Transverse colon (tissue), 4 donors: ENCODE results near the gene ATXN1L. TPM values are rescaled to one million over a fixed set of nuclear protein-coding genes. Genes with fewer than 3 reads are reported as not detected.
"Not testable (repeated sequence)": the region's sequence is repeated elsewhere in the genome, so short reads cannot be mapped to it uniquely, and the experiment has no call there.

Experiments
- DNase-seq: peaks from one replicate; pipeline ENCODE4 v3.0.0-alpha.2; 2019
- H3K27ac ChIP-seq, 4 donors: fragments of 200-600 bp; sonication (generic); 2 replicates each; pipeline ENCODE4 v1.5.1; 2016 to 2018; ENCODE audit warnings: inconsistent platforms in 4 of 4
- H3K27me3 ChIP-seq: fragments of 200-600 bp; sonication (generic); 2 replicates; pipeline ENCODE4 v1.5.1; 2017; ENCODE audit warnings: inconsistent platforms
- H3K36me3 ChIP-seq, 4 donors: fragments of 200-600 bp; sonication (generic); 2 replicates each; pipeline ENCODE4 v1.5.1; 2017 to 2019; ENCODE audit warnings: inconsistent platforms in 4 of 4
- H3K4me1 ChIP-seq, 4 donors: fragments of 200-600 bp; sonication (generic); 2 replicates each; pipeline ENCODE4 v1.5.1; 2017 to 2020; ENCODE audit warnings: inconsistent platforms in 4 of 4
- H3K4me3 ChIP-seq, 4 donors: fragments of 200-600 bp; sonication (generic); 1 replicate in 1 of 4; 2 replicates in 3 of 4; pipeline versions ENCODE4 v1.5.1 to v1.6.1; 2017 to 2019; ENCODE audit warnings: inconsistent platforms in 4 of 4
- H3K9me3 ChIP-seq, 2 donors: fragments of 200-600 bp; sonication (generic); 2 replicates each; pipeline ENCODE4 v1.5.1; 2017 to 2019; ENCODE audit warnings: inconsistent platforms in 2 of 2
- EP300 ChIP-seq: sonication (generic); formaldehyde crosslinking; IDR thresholded peaks from one replicate; pipeline ENCODE4 v1.6.1; 2017; ENCODE audit warnings: antibody characterized with exemption, low read depth
- POLR2A ChIP-seq: fragments of 450-650 bp; IDR thresholded peaks from one replicate; pipeline ENCODE4 v1.6.1; 2016; ENCODE audit warnings: antibody characterized with exemption, mild to moderate bottlenecking, moderate library complexity
- POLR2AphosphoS5 ChIP-seq, 3 donors: sonication (generic); formaldehyde crosslinking; IDR thresholded peaks; one replicate each; pipeline ENCODE4 v1.6.1; 2016; ENCODE audit warnings: antibody characterized with exemption in 3 of 3
- WGBS, 2 donors: methylation state at CpG; one replicate each; pipeline ENCODE4 v1.1.5; 2018; ENCODE audit warnings: low coverage in 1 of 2; 5-methylcytosine and 5-hydroxymethylcytosine counted together
- in situ Hi-C, 4 donors: fragments of 200-750 bp; cut with MboI; loops; one replicate each; pipeline versions ENCODE4 v1.15.0 to v1.15.1; 2017; ENCODE audit warnings: low sequenced_read_pairs in 3 of 4, low pct_ligation_motif_present in 1 of 4, low pct_unique_long_range_greater_than_20kb in 1 of 4
- intact Hi-C: fragments of 100-400 bp; cut with DNase I; formaldehyde crosslinking; loops from one replicate; pipeline ENCODE4 v1.15.1; 2023; ENCODE audit warnings: low total_unique reads
- total RNA-seq, 4 donors: library from RNA; depleted of rRNA; stranded (reverse); fragments of >200 nt; gene quantifications; one replicate each; pipeline ENCODE4 v1.1.0, GENCODE V29; 2016
- TF ChIP-seq, protein P1 (sequence below), 5 experiments: fragments of 200-600 bp in 3 of 5; fragments of 450-650 bp in 2 of 5; sonication (generic) in 3 of 5; IDR thresholded peaks; 1 replicate in 2 of 5; 2 replicates in 3 of 5; pipeline ENCODE4 v1.5.1; 2016 to 2017; ENCODE audit warnings: antibody characterized with exemption in 5 of 5, inconsistent platforms in 3 of 5, mild to moderate bottlenecking in 2 of 5, moderate library complexity in 1 of 5

ATXN1L gene
- total RNA-seq, 4 donors from 2014 or later, result 16.7 to 33.3 (median 24.1) TPM

DNA sequence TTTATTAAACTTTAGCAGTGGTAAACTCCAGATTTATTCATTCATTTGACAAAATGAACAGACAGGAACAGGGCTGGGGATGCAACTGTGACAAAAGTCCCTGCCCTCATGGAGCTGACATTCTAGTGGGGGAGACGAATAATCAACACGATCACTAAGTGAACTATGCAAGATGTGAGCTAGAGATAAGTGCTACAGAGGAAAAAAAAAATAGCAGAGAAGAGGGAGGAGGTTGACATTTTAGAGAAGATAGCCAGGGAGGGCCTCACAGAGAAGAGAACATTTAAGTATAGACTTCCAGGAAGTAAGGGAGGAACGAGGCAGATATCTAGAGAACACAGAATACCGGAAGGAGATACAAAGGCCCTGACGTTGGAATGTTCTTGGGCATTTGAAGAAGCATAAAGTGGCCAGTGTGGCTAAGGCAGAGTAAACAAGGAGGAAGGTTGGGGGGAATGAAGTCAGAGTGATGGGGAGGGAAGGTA lies 19.2 kb upstream of the ATXN1L start:
- intact Hi-C loops, result no loop called here
- 76 to 84% methylated on average over 5 of the region's 5 CpGs for WGBS, 2 donors
- no peak for DNase-seq

DNA sequence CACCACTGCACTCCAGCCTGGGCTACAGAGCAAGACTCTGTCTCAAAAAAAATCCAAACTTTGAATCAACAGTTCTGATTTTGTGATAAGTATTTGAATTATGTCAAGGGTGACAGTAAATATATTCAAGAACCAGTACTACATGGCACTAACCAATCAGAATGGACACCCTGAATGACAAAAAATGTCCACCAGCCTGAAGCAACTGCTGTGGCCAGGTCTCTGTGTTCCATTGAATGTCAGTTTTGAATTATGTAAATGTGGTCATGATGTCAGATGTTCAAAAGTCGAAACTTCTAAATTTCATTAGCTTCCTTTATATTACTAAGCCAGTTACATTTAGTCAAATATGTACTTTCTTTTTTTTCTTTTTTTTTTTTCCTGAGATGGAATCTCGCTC lies 15.4 kb upstream of the ATXN1L start:
- no peaks in the 10 kb centered on the region for H3K4me1 ChIP-seq
- TF ChIP-seq POLR2A, result no peak
- TF ChIP-seq EP300, result no peak
- in situ Hi-C loops (no loop called here), intact Hi-C loops (no loop called here)
- no peak for DNase-seq
- 78 to 89% methylated on average over 1 to 2 of the region's 2 CpGs for WGBS, 2 donors
- no peak overlapping the region for H3K4me3 ChIP-seq
- H3K27ac ChIP-seq, result no peak overlapping the region
- H3K36me3 ChIP-seq, result no peaks in the 10 kb centered on the region
- H3K27me3 ChIP-seq, result no peaks in the 10 kb centered on the region
- H3K9me3 ChIP-seq, result no peaks in the 10 kb centered on the region

More for the DNA sequence above, 19.2 kb upstream of the ATXN1L start:
- H3K36me3 ChIP-seq, result no peaks in the 10 kb centered on the region
- no peak for TF ChIP-seq POLR2A
- no peak for TF ChIP-seq EP300
- TF ChIP-seq, protein P1, sequence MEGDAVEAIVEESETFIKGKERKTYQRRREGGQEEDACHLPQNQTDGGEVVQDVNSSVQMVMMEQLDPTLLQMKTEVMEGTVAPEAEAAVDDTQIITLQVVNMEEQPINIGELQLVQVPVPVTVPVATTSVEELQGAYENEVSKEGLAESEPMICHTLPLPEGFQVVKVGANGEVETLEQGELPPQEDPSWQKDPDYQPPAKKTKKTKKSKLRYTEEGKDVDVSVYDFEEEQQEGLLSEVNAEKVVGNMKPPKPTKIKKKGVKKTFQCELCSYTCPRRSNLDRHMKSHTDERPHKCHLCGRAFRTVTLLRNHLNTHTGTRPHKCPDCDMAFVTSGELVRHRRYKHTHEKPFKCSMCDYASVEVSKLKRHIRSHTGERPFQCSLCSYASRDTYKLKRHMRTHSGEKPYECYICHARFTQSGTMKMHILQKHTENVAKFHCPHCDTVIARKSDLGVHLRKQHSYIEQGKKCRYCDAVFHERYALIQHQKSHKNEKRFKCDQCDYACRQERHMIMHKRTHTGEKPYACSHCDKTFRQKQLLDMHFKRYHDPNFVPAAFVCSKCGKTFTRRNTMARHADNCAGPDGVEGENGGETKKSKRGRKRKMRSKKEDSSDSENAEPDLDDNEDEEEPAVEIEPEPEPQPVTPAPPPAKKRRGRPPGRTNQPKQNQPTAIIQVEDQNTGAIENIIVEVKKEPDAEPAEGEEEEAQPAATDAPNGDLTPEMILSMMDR (IDR thresholded peaks at IDR 0.05), result no peak
- TF ChIP-seq POLR2AphosphoS5 (IDR thresholded peaks at IDR 0.05), result no peak
- no peak overlapping the region for H3K4me3 ChIP-seq
- H3K27me3 ChIP-seq, result no peaks in the 10 kb centered on the region
- in situ Hi-C loops, result no loop called here
- no peaks in the 10 kb centered on the region for H3K4me1 ChIP-seq
- H3K27ac ChIP-seq, result no peak overlapping the region
- no peaks in the 10 kb centered on the region for H3K9me3 ChIP-seq

DNA sequence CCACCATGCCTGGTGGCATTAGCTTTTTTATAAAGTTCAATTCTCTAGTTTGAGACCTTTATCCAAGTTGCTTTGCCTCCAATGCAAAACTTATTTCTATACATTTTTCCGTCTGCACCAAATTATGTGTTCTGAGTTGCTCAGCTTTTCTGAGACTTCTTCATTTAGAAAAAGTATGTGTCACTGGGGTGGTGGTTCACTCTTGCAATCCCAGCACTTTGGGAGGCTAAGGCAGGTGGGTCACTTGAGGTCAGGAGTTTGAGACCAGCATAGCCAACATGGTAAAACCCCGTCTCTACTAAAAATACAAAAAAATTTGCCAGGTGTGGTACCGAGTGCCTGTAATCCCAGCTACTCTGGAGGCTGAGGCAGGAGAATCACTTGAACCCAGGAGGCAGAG lies 14.1 kb upstream of the ATXN1L start:
- H3K36me3 ChIP-seq, intact Hi-C loops, H3K9me3 ChIP-seq, H3K4me3 ChIP-seq, H3K27ac ChIP-seq, DNase-seq, H3K4me1 ChIP-seq, H3K27me3 ChIP-seq, in situ Hi-C loops: not testable (repeated sequence)
- WGBS, 2 donors, result 76 to 100% methylated on average over 2 to 3 of the region's 3 CpGs

DNA sequence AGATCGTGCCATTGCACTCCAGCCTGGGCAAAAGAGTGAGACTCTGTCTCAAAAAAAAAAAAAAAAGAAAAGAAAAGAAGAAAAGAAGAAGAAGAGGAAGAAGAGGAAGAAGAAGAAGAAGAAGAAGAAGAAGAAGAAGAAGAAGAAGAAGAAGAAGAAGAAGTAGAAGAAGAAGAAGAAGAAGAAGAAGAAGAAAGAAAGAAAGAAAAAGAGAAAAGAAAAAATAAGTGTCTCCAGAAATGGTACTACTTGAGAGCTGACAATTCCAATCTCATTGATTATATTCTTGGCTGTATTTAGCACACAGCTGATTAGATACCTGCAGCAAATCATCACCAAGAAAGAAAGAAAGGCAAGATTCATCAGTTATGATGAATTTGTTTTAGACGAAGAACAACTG lies 13.7 kb upstream of the ATXN1L start:
- intact Hi-C loops, H3K9me3 ChIP-seq, H3K27ac ChIP-seq, H3K36me3 ChIP-seq, H3K4me1 ChIP-seq, H3K27me3 ChIP-seq, H3K4me3 ChIP-seq, in situ Hi-C loops, DNase-seq: not testable (repeated sequence)
- WGBS, 2 donors, result 60 to 77% methylated on average over 1 to 2 of the region's 2 CpGs

DNA sequence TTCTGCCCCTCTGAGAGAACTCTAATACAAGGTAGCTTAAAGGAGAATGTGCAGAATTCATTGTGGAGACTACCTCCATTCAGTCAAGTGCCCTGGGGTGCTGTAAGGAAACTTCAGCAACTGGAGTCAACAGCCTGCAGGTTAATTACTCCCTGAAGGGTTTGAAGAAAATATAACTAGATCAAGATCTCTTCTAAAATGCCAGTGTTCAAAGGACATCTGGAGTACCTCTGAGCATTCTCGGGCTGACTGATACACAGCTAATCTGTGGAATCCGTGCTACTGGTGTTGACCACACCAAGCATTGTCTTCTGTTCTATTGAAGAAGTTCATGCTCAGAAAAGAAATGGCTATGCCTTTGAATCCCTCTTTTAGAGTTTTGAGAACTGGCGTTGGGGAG lies 11.5 kb upstream of the ATXN1L start:
- WGBS, 2 donors, result 79 to 88% methylated on average over 3 of the region's 3 CpGs
- H3K36me3 ChIP-seq, result no peaks in the 10 kb centered on the region
- in situ Hi-C loops (no loop called here), intact Hi-C loops (no loop called here)
- H3K27me3 ChIP-seq, result no peaks in the 10 kb centered on the region
- no peaks in the 10 kb centered on the region for H3K9me3 ChIP-seq
- H3K4me3 ChIP-seq, result no peak overlapping the region
- no peak overlapping the region for H3K27ac ChIP-seq
- H3K4me1 ChIP-seq, result no peaks in the 10 kb centered on the region
- no peak for DNase-seq
- TF ChIP-seq EP300 (no peak), POLR2A (no peak), POLR2AphosphoS5 (IDR thresholded peaks at IDR 0.05) (no peak)
- TF ChIP-seq, protein P1 (IDR thresholded peaks at IDR 0.05), result no peak

DNA sequence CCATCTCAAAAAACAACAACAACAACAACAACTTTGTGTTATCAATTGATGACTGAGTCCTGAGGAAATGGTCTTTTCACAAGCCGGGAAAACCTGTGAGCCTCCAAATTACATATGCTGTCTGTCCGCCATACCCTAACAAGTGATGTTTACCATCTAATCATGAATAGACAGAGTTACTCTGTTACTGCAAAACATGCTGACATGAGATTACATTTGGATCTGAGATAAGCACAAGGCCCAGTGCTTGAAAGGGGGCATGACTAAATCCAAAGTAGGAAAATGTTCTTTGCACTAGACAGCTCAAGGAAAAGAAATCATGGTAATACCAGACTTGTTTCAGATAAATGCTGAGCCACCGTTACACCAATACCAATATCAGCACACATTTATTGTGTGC lies 8.6 kb upstream of the ATXN1L start:
- in situ Hi-C loops (no loop called here), intact Hi-C loops (no loop called here)
- Histone ChIP-seq H3K36me3 (no peaks in the 10 kb centered on the region), H3K4me1 (no peaks in the 10 kb centered on the region), H3K4me3 (no peak overlapping the region), H3K27me3 (no peaks in the 10 kb centered on the region), H3K27ac (no peak overlapping the region), H3K9me3 (no peaks in the 10 kb centered on the region)
- 92 to 95% methylated on average over 3 of the region's 3 CpGs for whole genome bisulfite sequencing, 2 donors
- no peak for DNase-seq
- TF ChIP-seq, protein P1 (IDR thresholded peaks at IDR 0.05), result no peak
- TF ChIP-seq POLR2A, result no peak
- TF ChIP-seq POLR2AphosphoS5 (IDR thresholded peaks at IDR 0.05), result no peak
- TF ChIP-seq EP300, result no peak
